Smooth muscle cell (in vitro differentiated cells): Measurements from ENCODE around the gene XRCC4. TPM values are rescaled to one million over a fixed set of nuclear protein-coding genes. Genes with fewer than 3 reads are reported as not detected.
A peak's percentile ranks its signal among the peaks of the same experiment; 100 is the strongest.

ENCODE experiments used
- DNase-seq: peaks from one replicate; lab custom pipeline; 2025; ENCODE audit not compliant: unreplicated experiment; lab: John Stamatoyannopoulos, UW
- H2AFZ ChIP-seq: fragments of 200-600 bp; sonication (generic); 2 replicates; pipeline ENCODE4 v1.6.0; 2016; ENCODE audit warnings: antibody characterized with exemption, low read depth, mild to moderate bottlenecking
- H3F3A ChIP-seq: fragments of 200-600 bp; sonication (generic); 2 replicates; pipeline ENCODE4 v1.6.0; 2017; ENCODE audit warnings: antibody characterized with exemption, low read depth
- H3K27ac ChIP-seq: fragments of 200-600 bp; sonication (generic); 2 replicates; pipeline ENCODE4 v1.5.1; 2016; ENCODE audit warnings: low read depth, mild to moderate bottlenecking
- H3K27me3 ChIP-seq: fragments of 200-600 bp; sonication (generic); 2 replicates; pipeline ENCODE4 v1.6.1; 2016; ENCODE audit warnings: low read depth, mild to moderate bottlenecking
- H3K36me3 ChIP-seq: fragments of 200-600 bp; sonication (generic); 2 replicates; pipeline ENCODE4 v1.5.1; 2016; ENCODE audit warnings: low read depth
- H3K4me1 ChIP-seq: fragments of 200-600 bp; sonication (generic); 2 replicates; pipeline ENCODE4 v1.5.1; 2016; ENCODE audit warnings: low read depth
- H3K4me2 ChIP-seq: fragments of 200-600 bp; sonication (generic); 2 replicates; pipeline ENCODE4 v1.6.0; 2016; ENCODE audit warnings: mild to moderate bottlenecking
- H3K4me3 ChIP-seq: fragments of 200-600 bp; sonication (generic); 2 replicates; pipeline ENCODE4 v1.5.1; 2016; ENCODE audit warnings: mild to moderate bottlenecking
- H3K79me2 ChIP-seq: fragments of 200-600 bp; sonication (generic); 2 replicates; pipeline ENCODE4 v1.6.0; 2016; ENCODE audit warnings: low read depth, mild to moderate bottlenecking
- H3K9ac ChIP-seq: fragments of 200-600 bp; sonication (generic); 2 replicates; pipeline ENCODE4 v1.6.0; 2016; ENCODE audit warnings: low read depth
- H3K9me3 ChIP-seq: fragments of 200-600 bp; sonication (generic); replicated peaks from 2 replicates; pipeline ENCODE4 v1.5.1; 2016; ENCODE audit warnings: low read depth
- H4K20me1 ChIP-seq: fragments of 200-600 bp; sonication (generic); 2 replicates; pipeline ENCODE4 v1.6.0; 2016; ENCODE audit warnings: low read depth
- WGBS: methylation state at CpG from one replicate; pipeline ENCODE4 v1.1.7; 2016; ENCODE audit warnings: low lambda C conversion rate; 5-methylcytosine and 5-hydroxymethylcytosine counted together
- polyA plus RNA-seq: library from polyadenylated mRNA; unstranded; fragments of >200 nt; fragmentation: Nextera tagmentation; extraction: Ambion mirVana; gene quantifications from 2 replicates; pipeline ENCODE4 v1.2.1, GENCODE V29; 2016
- total RNA-seq: library from RNA; depleted of rRNA; stranded (reverse); fragments of >200 nt; gene quantifications from 2 replicates; pipeline ENCODE4 v1.2.3, GENCODE V29; 2014
- TF ChIP-seq, protein P1 (sequence below): fragments of 200-600 bp; sonication (generic); IDR thresholded peaks from 2 replicates; pipeline ENCODE4 v1.5.1; 2017; ENCODE audit warnings: borderline replicate concordance, mild to moderate bottlenecking, antibody characterized with exemption; ENCODE audit not compliant: insufficient read depth, poor library complexity, severe bottlenecking

Gene XRCC4
- total and polyA plus RNA-seq, 2 experiments from 2014 or later: 98.1 to 110 TPM

DNA sequence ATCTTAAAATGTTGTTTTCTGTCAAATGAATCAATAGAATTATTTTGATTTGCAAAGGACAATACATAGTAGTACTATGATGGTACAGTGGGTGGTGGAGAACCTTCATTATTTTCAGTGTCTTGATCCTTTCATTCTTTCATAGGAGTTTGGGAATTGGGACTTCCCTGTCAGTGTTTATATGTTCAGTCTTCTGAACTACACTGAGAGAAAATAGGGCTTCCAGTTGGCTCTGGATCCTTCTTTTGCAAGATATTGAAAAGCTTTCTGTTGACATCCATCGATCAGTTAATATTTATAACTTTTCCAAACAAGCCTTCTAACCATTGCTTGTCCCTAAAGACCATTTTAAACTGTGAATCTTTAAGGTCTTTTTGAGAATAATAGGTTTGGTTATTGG, 94.7 kb downstream of the XRCC4 start:
- TF ChIP-seq, protein P1, sequence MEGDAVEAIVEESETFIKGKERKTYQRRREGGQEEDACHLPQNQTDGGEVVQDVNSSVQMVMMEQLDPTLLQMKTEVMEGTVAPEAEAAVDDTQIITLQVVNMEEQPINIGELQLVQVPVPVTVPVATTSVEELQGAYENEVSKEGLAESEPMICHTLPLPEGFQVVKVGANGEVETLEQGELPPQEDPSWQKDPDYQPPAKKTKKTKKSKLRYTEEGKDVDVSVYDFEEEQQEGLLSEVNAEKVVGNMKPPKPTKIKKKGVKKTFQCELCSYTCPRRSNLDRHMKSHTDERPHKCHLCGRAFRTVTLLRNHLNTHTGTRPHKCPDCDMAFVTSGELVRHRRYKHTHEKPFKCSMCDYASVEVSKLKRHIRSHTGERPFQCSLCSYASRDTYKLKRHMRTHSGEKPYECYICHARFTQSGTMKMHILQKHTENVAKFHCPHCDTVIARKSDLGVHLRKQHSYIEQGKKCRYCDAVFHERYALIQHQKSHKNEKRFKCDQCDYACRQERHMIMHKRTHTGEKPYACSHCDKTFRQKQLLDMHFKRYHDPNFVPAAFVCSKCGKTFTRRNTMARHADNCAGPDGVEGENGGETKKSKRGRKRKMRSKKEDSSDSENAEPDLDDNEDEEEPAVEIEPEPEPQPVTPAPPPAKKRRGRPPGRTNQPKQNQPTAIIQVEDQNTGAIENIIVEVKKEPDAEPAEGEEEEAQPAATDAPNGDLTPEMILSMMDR: no peak
- Histone ChIP-seq H3K27me3 (no peaks in the 10 kb centered on the region), H3K4me1 (peaks cover 14% of the 10 kb centered on the region), H3K4me2 (no peak overlapping the region), H3K4me3 (no peak overlapping the region), H3F3A (no peaks in the 10 kb centered on the region), H3K9me3 (no peaks in the 10 kb centered on the region), H3K27ac (no peak overlapping the region), H2AFZ (no peak overlapping the region), H3K36me3 (no peaks in the 10 kb centered on the region), H3K79me2 (no peaks in the 10 kb centered on the region), H4K20me1 (peaks cover 6% of the 10 kb centered on the region), H3K9ac (no peak overlapping the region)
- 100% methylated on average over 1 of the region's 1 CpG for WGBS
- DNase-seq: no peak

DNA sequence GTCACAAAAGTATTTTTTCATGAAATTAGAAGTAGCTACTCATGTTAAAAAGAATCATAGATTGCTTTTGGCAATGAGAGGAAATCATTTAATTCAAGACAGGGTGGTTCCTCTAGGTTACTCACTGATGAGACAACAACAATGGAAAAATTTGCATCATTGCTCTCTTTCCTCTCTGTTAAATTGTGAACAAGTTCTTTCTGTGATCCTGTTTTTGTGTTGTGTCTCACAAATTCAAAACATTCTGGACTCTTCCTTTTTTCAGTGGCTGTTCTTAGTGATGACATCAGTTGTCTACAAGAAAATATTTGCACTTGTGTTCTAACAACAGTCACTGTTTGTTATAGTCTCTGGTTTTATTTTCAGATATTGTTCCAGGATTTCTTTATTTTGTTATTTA, 95.3 kb downstream of the XRCC4 start:
- peaks cover 14% of the 10 kb centered on the region for H3K4me1 ChIP-seq
- H3K27me3 ChIP-seq: no peaks in the 10 kb centered on the region
- H3K4me3 ChIP-seq: no peak overlapping the region
- no peak overlapping the region for H3K27ac ChIP-seq
- H4K20me1 ChIP-seq: peaks cover 6% of the 10 kb centered on the region
- H3F3A ChIP-seq: no peaks in the 10 kb centered on the region
- TF ChIP-seq, protein P1: no peak
- no peak overlapping the region for H3K4me2 ChIP-seq
- no peaks in the 10 kb centered on the region for H3K9me3 ChIP-seq
- no peaks in the 10 kb centered on the region for H3K36me3 ChIP-seq
- no peak overlapping the region for H3K9ac ChIP-seq
- DNase-seq: no peak
- no peak overlapping the region for H2AFZ ChIP-seq
- H3K79me2 ChIP-seq: no peaks in the 10 kb centered on the region

DNA sequence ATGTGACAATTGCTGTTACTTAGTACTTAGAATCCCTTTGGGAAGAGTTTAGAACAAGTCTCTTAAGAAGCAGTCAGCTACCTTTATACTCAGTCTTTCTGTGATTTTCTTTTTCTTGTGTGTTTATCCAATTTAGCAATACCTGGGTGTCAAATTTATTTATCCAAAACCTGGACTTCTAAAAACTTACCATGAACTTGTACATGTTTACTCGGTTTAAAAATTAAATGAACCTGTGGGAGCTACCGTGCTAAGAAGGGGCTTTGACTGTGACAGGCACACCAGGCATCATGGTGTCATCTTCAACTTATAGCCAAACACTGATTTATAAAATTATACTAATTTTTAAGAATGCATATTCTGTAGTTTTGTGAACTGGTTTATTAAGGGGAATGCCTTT, 96.5 kb downstream of the XRCC4 start:
- Histone ChIP-seq H3K4me3 (no peak overlapping the region), H3F3A (peaks cover 2% of the 10 kb centered on the region), H2AFZ (no peak overlapping the region), H3K79me2 (no peaks in the 10 kb centered on the region), H3K27ac (no peak overlapping the region), H3K4me1 (peaks cover 11% of the 10 kb centered on the region), H3K9me3 (no peaks in the 10 kb centered on the region), H3K4me2 (no peak overlapping the region), H3K27me3 (no peaks in the 10 kb centered on the region), H4K20me1 (peaks cover 7% of the 10 kb centered on the region), H3K9ac (no peak overlapping the region), H3K36me3 (no peaks in the 10 kb centered on the region)
- TF ChIP-seq, protein P1: no peak
- no peak for DNase-seq
- WGBS: 97% methylated on average over 2 of the region's 2 CpGs

DNA sequence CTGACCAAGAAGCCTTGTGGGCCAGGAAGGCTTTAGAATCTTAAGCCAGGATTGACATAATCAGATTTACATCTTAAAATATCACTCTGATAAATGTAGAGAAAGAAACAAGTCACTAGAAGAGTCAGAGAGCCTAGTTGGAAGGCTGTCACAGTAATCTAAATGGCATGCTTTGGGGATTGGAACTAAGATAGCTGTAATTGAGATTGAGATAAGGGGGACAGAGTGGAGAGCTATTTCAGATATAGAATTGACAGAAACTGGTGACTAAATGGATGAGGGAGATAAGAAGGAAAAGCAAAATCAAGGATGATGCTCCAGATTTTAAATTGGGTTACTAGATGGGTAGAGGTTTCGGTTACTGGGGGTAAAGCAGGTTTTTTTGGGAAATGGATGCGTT, 100.5 kb downstream of the XRCC4 start:
- H3K27ac ChIP-seq: no peak overlapping the region
- DNase-seq: no peak
- H2AFZ ChIP-seq: no peak overlapping the region
- TF ChIP-seq, protein P1: no peak
- H3F3A ChIP-seq: peaks cover 7% of the 10 kb centered on the region
- peak overlapping the region; percentile 16 for H3K4me2 ChIP-seq
- no peaks in the 10 kb centered on the region for H3K27me3 ChIP-seq
- no peaks in the 10 kb centered on the region for H3K36me3 ChIP-seq
- H3K79me2 ChIP-seq: no peaks in the 10 kb centered on the region
- WGBS: 94% methylated on average over 2 of the region's 2 CpGs
- no peak overlapping the region for H3K9ac ChIP-seq
- H4K20me1 ChIP-seq: peaks cover 4% of the 10 kb centered on the region
- peaks cover 5% of the 10 kb centered on the region for H3K4me1 ChIP-seq
- no peaks in the 10 kb centered on the region for H3K9me3 ChIP-seq
- H3K4me3 ChIP-seq: no peak overlapping the region
